ENCODE results near the gene FAM168A.

DNA sequence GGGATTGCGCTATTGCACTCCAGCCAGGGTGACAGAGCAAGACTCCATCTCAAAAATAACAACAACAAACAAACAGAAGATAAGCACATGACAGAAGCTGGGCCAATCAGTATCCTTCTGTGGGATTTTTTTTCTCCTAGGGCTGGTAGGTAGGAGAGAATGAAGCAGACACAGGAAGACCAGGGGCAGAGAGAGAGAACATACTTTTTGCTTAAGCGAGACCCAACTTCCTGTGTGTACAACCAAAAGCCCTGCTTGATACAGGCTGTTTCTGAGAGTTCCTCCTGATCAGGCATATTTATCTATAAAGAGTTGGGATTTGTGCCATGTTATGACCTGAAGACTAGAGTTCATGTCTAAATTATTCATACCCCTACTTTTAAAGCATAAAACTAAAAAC, 36.1 kb upstream of the FAM168A start:
- TF ChIP-seq GATAD2A (IDR thresholded peaks at IDR 0.05) (no peak), SP2 (IDR thresholded peaks at IDR 0.05; ENCODE audit: extremely low read depth, low read depth, low read length, poor library complexity, severe bottlenecking) (no peak), CBX2 (IDR thresholded peaks at IDR 0.05; ENCODE audit: insufficient read depth, low read length, poor library complexity, severe bottlenecking) (no peak), ZNF121 (CRISPR knock-in tag; conservative IDR thresholded peaks at IDR 0.05) (no peak), ZBTB7A (IDR thresholded peaks at IDR 0.05; ENCODE audit: borderline replicate concordance, control insufficient read depth, low read depth, low read length) (no peak)
- TF ChIP-seq, protein P1, sequence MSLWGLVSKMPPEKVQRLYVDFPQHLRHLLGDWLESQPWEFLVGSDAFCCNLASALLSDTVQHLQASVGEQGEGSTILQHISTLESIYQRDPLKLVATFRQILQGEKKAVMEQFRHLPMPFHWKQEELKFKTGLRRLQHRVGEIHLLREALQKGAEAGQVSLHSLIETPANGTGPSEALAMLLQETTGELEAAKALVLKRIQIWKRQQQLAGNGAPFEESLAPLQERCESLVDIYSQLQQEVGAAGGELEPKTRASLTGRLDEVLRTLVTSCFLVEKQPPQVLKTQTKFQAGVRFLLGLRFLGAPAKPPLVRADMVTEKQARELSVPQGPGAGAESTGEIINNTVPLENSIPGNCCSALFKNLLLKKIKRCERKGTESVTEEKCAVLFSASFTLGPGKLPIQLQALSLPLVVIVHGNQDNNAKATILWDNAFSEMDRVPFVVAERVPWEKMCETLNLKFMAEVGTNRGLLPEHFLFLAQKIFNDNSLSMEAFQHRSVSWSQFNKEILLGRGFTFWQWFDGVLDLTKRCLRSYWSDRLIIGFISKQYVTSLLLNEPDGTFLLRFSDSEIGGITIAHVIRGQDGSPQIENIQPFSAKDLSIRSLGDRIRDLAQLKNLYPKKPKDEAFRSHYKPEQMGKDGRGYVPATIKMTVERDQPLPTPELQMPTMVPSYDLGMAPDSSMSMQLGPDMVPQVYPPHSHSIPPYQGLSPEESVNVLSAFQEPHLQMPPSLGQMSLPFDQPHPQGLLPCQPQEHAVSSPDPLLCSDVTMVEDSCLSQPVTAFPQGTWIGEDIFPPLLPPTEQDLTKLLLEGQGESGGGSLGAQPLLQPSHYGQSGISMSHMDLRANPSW (CRISPR knock-in tag; IDR thresholded peaks at IDR 0.05) = no peak
- TF ChIP-seq, protein P2, sequence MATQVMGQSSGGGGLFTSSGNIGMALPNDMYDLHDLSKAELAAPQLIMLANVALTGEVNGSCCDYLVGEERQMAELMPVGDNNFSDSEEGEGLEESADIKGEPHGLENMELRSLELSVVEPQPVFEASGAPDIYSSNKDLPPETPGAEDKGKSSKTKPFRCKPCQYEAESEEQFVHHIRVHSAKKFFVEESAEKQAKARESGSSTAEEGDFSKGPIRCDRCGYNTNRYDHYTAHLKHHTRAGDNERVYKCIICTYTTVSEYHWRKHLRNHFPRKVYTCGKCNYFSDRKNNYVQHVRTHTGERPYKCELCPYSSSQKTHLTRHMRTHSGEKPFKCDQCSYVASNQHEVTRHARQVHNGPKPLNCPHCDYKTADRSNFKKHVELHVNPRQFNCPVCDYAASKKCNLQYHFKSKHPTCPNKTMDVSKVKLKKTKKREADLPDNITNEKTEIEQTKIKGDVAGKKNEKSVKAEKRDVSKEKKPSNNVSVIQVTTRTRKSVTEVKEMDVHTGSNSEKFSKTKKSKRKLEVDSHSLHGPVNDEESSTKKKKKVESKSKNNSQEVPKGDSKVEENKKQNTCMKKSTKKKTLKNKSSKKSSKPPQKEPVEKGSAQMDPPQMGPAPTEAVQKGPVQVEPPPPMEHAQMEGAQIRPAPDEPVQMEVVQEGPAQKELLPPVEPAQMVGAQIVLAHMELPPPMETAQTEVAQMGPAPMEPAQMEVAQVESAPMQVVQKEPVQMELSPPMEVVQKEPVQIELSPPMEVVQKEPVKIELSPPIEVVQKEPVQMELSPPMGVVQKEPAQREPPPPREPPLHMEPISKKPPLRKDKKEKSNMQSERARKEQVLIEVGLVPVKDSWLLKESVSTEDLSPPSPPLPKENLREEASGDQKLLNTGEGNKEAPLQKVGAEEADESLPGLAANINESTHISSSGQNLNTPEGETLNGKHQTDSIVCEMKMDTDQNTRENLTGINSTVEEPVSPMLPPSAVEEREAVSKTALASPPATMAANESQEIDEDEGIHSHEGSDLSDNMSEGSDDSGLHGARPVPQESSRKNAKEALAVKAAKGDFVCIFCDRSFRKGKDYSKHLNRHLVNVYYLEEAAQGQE (IDR thresholded peaks at IDR 0.05; ENCODE audit: borderline replicate concordance) = no peak
- TF ChIP-seq, protein P2 (CRISPR knock-in tag; IDR thresholded peaks at IDR 0.05; ENCODE audit: low read depth) = no peak
